Thymus (tissue), 11 donors: ENCODE measurements around the gene KCNJ18. TPM values are rescaled to one million over a fixed set of nuclear protein-coding genes. Genes with fewer than 3 reads are reported as not detected.
"Not testable (repeated sequence)": the region's sequence is repeated elsewhere in the genome, so short reads cannot be mapped to it uniquely, and the experiment has no call there.

ENCODE experiments used
- DNase-seq, 9 donors: peaks; one replicate each; pipeline ENCODE4 v3.0.0-alpha.2; 2013; ENCODE audit warnings: low spot score in 9 of 9, low read depth in 6 of 9, missing footprints in 1 of 9
- H3K27ac ChIP-seq, 2 donors: one replicate each; pipeline ENCODE4 v1.5.1; 2013; ENCODE audit warnings: control low read depth in 1 of 2, low read depth in 1 of 2, low read length in 1 of 2, mild to moderate bottlenecking in 1 of 2, moderate library complexity in 1 of 2
- H3K27me3 ChIP-seq, 2 donors: one replicate each; pipeline ENCODE4 v1.5.1; 2013; ENCODE audit warnings: low read length in 1 of 2; ENCODE audit not compliant: control insufficient read depth in 2 of 2, insufficient read depth in 1 of 2
- H3K36me3 ChIP-seq, 2 donors: one replicate each; pipeline ENCODE4 v1.5.1; 2013; ENCODE audit warnings: low read length in 1 of 2, mild to moderate bottlenecking in 1 of 2, moderate library complexity in 1 of 2; ENCODE audit not compliant: control insufficient read depth in 2 of 2, insufficient read depth in 2 of 2
- H3K4me1 ChIP-seq, 2 donors: one replicate each; pipeline ENCODE4 v1.5.1; 2013; ENCODE audit warnings: low read length in 2 of 2; ENCODE audit not compliant: control insufficient read depth in 2 of 2, insufficient read depth in 2 of 2
- H3K4me3 ChIP-seq, 2 donors: one replicate each; pipeline ENCODE4 v1.5.1; 2013; ENCODE audit warnings: low read length in 2 of 2, control low read depth in 1 of 2, mild to moderate bottlenecking in 1 of 2
- H3K9me3 ChIP-seq, 2 donors: one replicate each; pipeline ENCODE4 v1.5.1; 2013; ENCODE audit warnings: low read length in 1 of 2, mild to moderate bottlenecking in 1 of 2; ENCODE audit not compliant: control insufficient read depth in 2 of 2, insufficient read depth in 1 of 2
- WGBS: extraction: QIAGEN DNeasy Blood & Tissue Kit; methylation state at CpG from one replicate; pipeline ENCODE4 v1.1.7; 2013; 5-methylcytosine and 5-hydroxymethylcytosine counted together
- polyA plus RNA-seq: library from polyadenylated mRNA; stranded (reverse); fragments of 200-250 nt; gene quantifications from one replicate; pipeline ENCODE4 v1.2.3, GENCODE V29; 2013
- total RNA-seq: library from RNA; stranded (reverse); fragments of 120-200 nt; gene quantifications from one replicate; pipeline ENCODE4 v1.2.4, GENCODE V29; 2013
- donor health status: healthy.

Gene KCNJ18
- total and polyA plus RNA-seq, 2 donors: 0.21 TPM; not detected in 1

GRCh38 chr17:21713631-21714030 lies 21.3 kb downstream of the KCNJ18 start:
- H3K4me3 ChIP-seq, H3K27ac ChIP-seq, H3K27me3 ChIP-seq, DNase-seq, H3K4me1 ChIP-seq, H3K36me3 ChIP-seq: not testable (repeated sequence)
- WGBS: no CpG with 5 or more reads among the region's 3 CpGs
- H3K9me3 ChIP-seq: peaks cover 0 to 11% of the 10 kb centered on the region in 2 donors

- not testable (repeated sequence) for H3K4me3 ChIP-seq, H3K9me3 ChIP-seq, DNase-seq, H3K36me3 ChIP-seq, H3K4me1 ChIP-seq, H3K27me3 ChIP-seq, H3K27ac ChIP-seq
- WGBS: 49% methylated on average over 3 of the region's 3 CpGs
Measured at GRCh38 chr17:21714676-21715075, 22.4 kb downstream of the KCNJ18 start.

GRCh38 chr17:21715877-21716276 lies 23.6 kb downstream of the KCNJ18 start:
- not testable (repeated sequence) for H3K27me3 ChIP-seq, H3K27ac ChIP-seq, H3K4me3 ChIP-seq, DNase-seq, H3K9me3 ChIP-seq, H3K4me1 ChIP-seq, H3K36me3 ChIP-seq
- WGBS: 81% methylated on average over 2 of the region's 3 CpGs

GRCh38 chr17:21718971-21719370 lies 26.6 kb downstream of the KCNJ18 start:
- H3K27me3 ChIP-seq, H3K4me3 ChIP-seq, H3K9me3 ChIP-seq, H3K36me3 ChIP-seq, H3K4me1 ChIP-seq, DNase-seq, H3K27ac ChIP-seq: not testable (repeated sequence)

- H3K9me3 ChIP-seq, H3K4me3 ChIP-seq, H3K36me3 ChIP-seq, H3K4me1 ChIP-seq, DNase-seq, H3K27me3 ChIP-seq, H3K27ac ChIP-seq: not testable (repeated sequence)
- 73% methylated on average over 12 of the region's 12 CpGs for WGBS
Measured at GRCh38 chr17:21719511-21720226, 27.3 kb downstream of the KCNJ18 start.

GRCh38 chr17:21720566-21720965 lies 28.2 kb downstream of the KCNJ18 start:
- H3K4me3 ChIP-seq, H3K27ac ChIP-seq, H3K36me3 ChIP-seq, DNase-seq, H3K9me3 ChIP-seq, H3K4me1 ChIP-seq, H3K27me3 ChIP-seq: not testable (repeated sequence)
- 81% methylated on average over 8 of the region's 8 CpGs for WGBS

GRCh38 chr17:21722268-21722667 lies 29.9 kb downstream of the KCNJ18 start:
- H3K27ac ChIP-seq, H3K4me1 ChIP-seq, H3K27me3 ChIP-seq, H3K4me3 ChIP-seq, H3K36me3 ChIP-seq, DNase-seq, H3K9me3 ChIP-seq: not testable (repeated sequence)
- WGBS: 61% methylated on average over 7 of the region's 7 CpGs

GRCh38 chr17:21724216-21725006 lies 32.1 kb downstream of the KCNJ18 start:
- H3K27ac ChIP-seq, H3K4me1 ChIP-seq, H3K4me3 ChIP-seq, H3K27me3 ChIP-seq, DNase-seq, H3K36me3 ChIP-seq, H3K9me3 ChIP-seq: not testable (repeated sequence)
- WGBS: 84% methylated on average over 5 of the region's 6 CpGs

GRCh38 chr17:21731076-21731475 lies 38.8 kb downstream of the KCNJ18 start:
- H3K27me3 ChIP-seq, H3K36me3 ChIP-seq, H3K9me3 ChIP-seq, H3K4me3 ChIP-seq, DNase-seq, H3K27ac ChIP-seq, H3K4me1 ChIP-seq: not testable (repeated sequence)
- 84% methylated on average over 5 of the region's 5 CpGs for WGBS
